Measurements from ENCODE around the gene LEKR1.
"Not testable (repeated sequence)": the region's sequence is repeated elsewhere in the genome, so short reads cannot be mapped to it uniquely, and the experiment has no call there.

LEKR1 gene

DNA sequence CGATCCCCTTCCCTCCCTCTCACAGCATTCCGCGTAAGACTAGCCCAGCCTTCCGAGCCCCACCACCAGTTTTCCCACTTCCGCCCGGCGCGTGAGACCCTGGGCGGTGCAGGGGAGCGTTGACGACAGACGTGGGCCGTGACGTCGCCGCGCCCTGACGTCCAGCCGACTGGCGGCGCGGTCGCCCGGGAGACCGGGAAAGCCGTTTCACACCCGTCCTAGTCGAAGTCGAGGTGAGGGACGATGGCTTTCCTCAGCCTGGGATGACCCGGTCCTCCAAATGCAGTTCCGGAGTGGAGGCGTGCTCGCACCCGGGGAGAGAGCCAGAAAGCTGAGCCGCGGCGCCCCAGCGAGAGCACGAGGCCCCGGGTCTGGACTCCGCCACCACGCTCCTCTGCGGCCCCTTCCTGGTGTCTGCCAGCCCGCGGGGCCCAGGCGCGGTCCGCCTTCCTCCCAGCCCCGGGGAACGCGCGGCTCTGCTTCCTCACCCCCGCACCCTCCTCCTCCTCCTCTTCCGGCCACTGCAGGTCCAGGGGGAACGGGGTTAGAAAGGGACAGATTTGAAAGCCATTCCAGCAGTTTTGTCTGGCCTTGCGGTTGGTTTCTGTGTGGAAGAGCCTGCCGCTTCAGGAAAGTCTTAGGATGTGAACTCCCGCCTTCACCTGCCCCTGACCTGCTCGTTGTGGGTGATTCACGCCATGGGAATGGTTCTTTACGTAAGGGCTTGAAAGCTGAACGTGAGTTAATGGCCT lies at the start of gene LEKR1:
Gene LEKR1, plus strand, starts transcription at position 210 of the 752 bp plus-strand sequence. CDS start 2,977 bp downstream, outside the sequence.
- DNase-seq = peak in 13 of 14 donors; percentile 46 to 81 (median 69)

DNA sequence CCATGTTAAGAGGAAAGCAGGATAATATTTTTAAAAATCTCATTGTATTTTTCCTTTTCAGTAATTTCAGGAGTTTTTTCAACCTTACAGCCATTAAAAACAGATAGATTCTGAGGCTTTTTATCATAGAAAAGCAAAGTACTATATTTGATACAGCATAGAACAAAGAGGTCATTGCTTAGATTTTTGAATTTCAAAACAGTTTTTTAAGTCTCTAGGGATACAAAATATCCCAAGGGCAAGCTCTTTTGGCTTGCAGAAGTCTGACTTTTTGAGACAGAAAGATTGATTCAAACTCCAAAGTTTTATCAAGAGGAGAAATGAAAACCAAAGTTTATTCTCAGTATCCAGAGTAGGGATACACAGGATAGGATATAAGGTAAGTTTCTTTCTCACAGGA lies 49.3 kb upstream of the LEKR1 start:
- DNase-seq = no peak

DNA sequence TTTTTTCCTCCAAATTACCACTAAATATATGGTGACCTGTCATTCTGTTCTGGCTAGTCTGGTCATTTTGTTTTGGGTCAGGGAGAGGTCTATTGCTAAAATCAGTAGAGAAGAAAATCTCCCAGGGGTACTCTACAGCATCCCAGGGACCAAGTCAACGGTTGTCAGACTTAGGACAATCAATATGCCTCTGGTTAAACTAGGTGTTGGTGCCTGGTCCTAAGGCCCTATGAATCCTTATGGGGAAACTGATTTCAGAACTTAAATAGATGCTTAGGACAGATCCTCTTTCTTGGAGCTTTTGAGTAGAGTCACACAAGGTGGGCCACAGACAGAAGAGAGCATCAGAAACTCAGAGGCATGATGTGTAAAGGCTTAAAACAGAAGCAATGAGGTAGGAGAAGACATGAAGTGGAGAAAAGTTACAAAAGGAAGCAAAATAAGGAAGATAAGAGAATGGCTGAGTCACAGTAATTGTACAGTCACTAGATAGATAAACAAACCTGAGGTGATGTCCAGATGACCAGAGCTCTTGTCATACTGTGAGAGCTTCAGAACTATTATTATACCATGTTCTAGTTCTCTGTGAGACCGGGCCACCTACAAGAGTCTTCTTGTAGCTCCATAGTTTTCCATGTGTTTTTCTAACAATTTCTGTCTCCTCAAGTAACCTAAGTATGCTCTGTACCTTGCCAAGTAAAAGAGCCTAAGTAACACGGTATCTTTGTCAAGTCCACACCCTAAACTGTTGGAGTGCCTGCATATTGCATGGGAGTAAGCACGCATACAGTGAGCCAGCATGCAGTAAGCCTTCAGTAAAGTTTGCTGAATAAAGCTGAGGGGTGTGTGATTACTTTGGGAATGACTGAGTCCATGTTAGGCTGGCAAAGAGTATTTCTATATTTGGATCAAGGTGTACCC lies 44.6 kb upstream of the LEKR1 start:
- DNase-seq = no peak

DNA sequence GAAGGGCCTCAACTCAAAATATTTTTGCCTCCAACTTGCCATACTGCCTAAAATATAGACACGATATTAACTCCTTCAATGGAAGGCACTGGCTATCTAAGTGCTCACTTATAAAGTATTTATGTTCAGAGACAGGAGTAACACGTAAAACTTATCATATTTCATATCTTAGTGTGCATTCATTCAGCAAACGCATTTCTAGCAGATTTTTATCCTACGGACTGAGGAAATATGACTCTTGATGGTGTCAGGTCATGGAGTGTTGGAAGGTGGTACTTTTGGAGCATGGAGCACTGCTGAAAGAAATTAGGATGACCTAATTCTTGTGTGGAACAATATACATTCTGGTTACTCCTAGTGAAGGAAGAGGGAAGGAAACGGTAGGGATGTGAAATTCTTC lies 43.8 kb upstream of the LEKR1 start:
- no peak for DNase-seq

DNA sequence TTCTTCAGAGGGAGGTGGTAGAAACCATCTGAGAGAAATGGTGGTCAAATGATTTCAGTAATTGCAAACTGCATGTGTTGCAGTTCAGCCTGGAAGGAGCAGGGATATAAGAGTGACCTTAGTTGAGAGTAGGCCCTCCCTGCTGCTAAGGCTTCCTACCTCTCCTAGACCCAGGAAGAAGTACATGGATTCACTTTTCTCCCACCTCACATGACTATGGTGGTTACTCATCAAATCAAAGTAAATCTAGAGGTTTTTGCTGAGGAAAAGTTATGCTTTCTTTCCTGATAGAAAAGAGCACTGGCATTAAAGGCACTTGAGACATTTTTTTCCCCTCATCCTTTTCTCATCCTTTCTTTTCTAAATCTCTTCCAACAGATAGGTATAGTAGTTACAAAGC lies 43.2 kb upstream of the LEKR1 start:
- DNase-seq = no peak

DNA sequence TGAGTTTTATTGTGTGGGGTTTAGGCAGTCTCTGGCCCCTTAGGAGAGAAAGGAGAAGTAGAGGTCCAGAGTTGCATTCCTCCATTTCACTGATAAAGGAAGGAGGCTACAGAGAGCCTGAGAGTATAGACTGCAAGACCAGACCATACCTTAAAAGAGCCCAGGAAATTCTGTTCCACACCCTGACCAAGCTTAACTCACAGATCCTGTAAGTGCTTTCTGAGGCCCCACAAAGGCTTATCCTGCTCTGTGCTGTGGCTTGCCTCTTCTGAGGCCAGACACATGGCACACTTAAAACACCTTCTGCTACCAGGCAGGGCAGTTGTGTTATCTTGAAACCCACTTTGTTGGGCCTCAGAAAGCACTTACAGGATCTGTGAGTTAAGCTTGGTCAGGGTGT lies 39.2 kb upstream of the LEKR1 start:
- DNase-seq = no peak

DNA sequence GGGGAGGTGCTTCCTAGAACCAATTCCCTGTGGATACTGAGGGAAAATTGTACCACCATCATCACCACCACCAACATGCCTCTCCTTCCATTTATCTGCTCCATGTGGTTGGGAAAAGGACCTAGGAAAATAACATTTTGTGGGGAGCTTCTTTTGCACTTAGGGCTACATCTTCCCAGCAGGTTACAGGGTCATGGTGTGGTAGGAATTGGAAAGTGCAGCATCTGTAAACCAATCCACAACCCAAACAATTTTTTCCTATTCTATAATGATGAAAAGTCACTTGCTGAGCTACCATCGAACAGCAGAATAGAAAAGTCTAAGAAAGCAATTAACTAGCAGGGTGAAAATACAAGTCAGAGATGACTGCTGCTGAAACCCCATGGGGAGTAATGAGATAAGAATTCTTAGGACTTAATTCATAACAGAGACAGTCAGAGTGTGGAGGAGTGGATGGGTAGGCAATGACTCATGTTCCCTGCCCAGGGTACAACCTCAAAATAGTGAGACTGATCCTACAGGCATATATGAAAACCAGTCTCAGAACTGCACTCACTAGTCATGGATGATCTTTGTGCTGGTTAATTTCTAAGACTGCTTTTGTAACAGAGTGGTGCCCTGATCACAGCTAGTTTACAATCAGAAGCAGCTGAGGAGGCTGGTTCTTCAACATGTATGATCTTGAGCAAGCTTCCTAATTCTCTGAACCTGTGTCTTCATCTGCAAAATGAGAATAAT lies 38.1 kb upstream of the LEKR1 start:
- DNase-seq = no peak

DNA sequence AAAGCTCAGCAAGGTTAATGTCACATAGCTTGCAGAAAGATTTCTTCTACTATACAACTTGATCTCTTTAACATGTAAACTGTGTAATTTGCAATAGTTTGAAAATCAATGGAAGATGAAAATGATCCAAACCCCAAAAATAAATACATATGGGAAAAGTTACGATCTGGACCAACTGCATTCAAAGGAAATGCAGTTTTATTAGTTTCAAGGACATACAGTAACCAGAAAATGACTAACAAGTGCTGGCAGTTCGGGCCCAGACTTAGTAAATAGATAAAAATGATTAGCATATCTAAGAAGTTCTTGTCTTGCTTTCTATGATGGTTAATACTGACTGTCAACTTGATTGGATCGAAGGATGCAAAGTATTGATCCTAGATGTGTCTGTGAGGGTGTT lies 37.3 kb upstream of the LEKR1 start:
- no peak for DNase-seq

DNA sequence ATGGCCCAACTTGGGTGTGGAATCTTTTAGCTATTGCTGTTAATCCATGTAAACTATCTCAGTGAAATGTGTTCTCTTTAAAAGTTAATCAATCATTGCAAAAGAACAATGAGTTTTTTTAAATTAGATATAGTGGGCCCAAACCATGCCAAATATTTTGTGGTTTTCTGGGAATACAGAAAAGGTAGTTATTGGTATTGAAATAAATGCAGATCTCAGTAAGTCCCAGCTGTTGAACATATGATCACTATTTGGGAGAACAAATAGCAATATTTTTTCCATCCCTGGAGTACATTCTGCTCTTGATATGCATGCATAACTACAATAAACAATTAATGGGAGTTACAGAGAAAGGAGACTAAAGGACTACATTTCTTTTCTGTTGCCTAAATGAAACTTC lies 36.0 kb upstream of the LEKR1 start:
- DNase-seq = no peak

DNA sequence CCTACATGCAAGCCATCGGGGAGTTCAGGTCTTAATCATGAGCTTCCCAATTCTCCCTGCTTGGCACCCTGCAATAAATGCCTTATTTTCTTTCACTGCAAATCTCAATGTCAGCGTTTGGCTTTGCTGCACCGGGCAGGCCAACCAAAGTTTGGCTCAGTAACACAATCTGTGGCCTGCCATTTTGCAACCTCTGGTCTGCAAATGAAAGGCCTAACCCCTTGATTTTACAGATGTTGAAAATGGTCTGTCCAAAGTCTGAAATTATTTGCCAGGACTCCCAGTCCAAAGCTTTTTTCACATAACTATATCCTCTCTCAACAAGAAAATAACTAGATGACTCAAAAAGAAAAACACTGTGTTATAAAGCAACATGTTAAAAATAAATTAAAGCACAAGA lies 34.0 kb upstream of the LEKR1 start:
- no peak for DNase-seq

DNA sequence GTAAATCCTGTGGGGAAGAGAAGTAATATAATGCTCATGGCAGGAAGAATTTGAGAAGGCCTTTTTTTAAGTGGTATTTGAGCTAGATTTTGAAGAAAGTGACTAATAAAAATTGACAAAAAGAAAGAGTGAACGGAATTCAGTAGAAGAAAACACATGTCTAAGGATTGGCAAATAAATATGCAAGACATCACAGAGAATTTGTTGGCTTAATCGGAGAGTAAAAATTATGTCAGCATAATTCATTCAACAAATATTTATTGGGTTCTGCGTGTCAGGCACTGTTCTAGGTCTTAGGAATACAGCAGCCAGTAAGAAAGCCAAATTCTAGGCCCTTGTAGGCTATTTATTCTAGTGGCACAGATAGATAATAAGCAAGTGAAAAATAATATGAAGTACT lies 33.6 kb upstream of the LEKR1 start:
- no peak for DNase-seq

DNA sequence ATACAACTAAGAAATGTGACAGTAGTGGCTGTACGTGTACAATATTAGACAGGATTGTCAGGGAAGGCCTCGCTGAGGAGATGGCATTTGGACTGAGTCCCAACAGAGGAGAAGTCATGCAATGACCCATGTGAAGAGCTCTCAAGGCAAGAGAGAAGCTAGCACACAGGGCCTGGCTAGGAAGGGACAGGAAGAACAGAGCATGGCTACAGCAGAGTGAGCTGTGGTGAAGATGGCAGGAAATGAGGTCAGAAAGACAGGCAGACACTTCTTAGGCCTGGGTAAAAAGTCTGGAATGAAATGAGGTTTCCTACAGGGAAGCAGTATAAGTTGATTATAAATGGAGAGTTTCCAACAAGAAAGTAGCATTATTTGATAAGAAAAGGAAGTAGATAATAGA lies 33.2 kb upstream of the LEKR1 start:
- no peak for DNase-seq

DNA sequence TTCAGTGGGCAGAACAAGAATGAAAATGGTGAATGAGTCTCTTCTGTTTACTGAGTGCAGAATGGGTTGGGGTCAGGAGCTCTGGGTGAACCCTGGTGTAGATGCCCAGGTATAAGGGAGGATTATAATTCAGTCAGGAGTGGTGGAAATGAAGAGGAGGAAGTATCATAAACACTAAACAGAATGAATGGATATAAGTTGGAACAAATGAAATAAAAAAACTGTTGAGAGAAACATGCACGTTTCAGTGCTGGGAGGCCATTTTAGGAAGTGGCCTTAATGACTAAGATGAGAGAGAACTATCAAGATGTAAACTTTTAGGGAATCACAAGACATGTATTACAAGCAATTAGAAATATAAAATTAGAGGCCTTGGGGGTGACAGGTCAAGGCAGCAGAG lies 32.8 kb upstream of the LEKR1 start:
- DNase-seq = no peak

DNA sequence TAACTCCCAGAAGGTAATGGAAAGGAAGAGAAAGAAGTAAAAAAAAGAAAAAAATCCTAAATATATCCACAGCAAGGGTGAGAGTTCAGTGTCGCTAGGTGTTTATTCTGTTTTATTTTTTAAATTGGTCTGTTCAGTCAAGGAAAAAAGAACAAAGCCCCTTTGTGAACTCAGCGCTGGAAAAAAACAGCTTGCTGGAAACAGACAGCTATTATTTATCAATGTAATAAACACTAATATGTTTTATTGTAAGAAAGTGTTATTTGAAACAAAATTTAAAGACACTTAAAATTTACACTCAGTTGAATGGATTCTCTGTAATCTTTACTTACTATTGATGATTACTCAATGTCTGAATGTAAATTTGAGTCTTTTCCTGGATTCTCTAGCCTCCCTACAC lies 32.3 kb upstream of the LEKR1 start:
- DNase-seq = no peak

DNA sequence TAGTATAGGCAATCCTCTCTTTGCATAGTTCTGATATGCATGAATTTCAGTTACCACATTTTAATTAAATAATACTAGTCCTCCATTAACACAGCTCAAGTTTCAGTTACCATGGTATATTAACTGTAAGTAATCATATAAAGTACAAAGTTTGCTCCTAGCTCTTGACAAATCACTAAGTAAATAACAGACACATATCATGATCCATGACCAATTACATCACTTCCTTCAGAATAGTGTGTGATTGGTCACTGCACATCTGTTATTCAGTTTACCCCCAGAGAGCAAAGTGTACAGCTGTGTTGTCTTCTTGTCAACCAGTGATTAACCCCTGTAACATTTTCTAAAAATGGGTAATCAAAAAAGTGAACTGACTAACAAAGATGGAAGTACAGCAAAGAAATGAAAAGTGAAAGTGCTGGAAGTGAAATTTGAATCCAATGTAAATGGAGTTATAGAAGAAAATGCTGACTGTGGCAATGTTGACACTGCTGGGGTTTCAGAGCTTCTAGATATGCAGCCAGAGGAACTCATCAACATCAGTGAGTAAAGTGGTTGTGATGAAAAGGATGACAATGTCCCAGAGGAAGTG lies 30.2 kb upstream of the LEKR1 start:
- DNase-seq = no peak

DNA sequence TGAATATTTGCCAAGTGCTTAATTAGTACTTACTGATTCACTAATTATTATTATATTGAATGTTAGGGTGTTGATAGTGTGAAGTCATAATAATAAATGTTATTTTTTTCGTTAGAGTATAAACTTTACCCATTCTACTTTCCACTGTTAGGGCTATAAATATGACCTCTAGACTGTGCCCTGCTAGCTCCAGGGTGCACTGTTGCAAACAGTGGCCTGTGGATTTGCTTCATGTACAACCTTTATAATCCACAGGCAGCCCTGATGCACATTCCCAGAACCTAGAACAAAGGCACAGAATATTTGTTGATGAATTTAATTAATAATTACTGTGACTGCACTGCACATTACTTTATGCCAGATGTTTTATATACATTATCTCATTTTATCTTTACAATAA lies 28.8 kb upstream of the LEKR1 start:
- DNase-seq = no peak

DNA sequence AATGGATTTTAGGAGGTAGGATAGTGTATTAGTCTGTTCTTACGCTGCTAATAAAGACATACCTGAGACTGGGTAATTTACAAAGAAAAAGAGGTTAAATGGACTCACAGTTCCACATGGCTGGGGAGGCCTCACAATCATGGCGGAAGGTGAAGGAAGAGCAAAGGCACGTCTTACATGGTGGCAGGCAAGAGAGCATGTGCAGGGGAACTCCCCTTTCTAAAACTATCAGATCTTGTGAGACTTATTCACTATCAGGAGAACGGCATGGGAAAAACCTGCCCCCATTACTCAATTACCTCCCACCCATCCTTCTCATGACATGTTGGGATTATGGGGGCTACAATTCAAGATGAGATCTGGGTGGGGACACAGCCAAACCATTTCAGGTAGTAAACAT lies 25.9 kb upstream of the LEKR1 start:
- not testable (repeated sequence) for DNase-seq

DNA sequence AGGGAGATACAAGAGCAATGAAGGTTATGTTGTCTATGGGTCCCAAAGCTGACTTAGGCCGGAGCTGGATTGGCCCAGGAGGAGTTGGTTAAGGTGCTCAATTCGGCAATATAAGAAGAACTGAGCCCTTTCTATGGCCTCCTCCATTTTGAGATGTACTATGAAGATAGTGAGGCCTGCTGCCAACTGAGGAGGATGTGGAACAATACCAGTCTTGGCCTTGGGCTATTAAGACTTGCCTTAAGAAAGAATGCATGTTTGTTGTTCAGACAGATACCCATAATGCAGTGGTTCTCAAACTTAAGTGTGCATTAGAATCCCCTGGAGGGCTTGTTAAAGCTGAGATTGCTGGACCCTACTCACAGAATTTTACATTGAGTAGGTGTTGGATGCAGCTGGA lies 24.4 kb upstream of the LEKR1 start:
- no peak for DNase-seq

DNA sequence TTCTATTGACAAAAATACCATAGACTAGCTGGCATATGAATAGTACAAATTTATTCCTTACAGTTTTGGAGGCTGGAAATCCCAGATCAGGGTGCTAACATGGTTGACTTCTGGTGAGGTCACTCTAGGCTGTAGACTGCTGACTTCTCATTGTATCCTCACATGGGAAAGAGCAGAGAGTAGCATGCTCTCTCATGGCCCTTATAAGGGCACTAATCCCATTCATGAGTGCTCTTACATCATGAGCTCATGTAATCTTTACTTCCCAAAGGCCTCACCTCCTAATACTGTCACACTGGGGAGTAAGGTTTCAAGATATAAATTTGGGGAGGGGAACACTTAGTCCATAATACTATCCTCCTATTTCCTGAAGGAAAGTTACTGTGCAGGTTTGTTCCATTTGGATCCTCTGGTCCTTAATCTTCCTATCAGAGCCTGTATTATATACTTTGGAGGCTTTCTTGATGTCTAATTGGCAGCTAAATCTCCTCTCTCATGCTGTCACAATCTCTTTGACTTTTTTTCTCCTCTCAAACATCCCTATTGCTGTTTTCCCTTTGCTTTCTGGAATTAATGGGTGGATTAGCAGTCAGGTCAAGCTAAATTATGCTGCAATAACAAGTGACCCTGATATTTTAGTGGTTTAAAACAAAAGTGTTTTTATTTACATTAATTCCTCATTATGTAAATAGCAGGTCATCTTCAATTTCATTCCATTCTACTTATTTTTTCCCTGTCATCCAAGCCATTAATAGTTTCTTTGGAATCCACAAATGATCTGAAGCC lies 23.1 kb upstream of the LEKR1 start:
- no peak for DNase-seq

DNA sequence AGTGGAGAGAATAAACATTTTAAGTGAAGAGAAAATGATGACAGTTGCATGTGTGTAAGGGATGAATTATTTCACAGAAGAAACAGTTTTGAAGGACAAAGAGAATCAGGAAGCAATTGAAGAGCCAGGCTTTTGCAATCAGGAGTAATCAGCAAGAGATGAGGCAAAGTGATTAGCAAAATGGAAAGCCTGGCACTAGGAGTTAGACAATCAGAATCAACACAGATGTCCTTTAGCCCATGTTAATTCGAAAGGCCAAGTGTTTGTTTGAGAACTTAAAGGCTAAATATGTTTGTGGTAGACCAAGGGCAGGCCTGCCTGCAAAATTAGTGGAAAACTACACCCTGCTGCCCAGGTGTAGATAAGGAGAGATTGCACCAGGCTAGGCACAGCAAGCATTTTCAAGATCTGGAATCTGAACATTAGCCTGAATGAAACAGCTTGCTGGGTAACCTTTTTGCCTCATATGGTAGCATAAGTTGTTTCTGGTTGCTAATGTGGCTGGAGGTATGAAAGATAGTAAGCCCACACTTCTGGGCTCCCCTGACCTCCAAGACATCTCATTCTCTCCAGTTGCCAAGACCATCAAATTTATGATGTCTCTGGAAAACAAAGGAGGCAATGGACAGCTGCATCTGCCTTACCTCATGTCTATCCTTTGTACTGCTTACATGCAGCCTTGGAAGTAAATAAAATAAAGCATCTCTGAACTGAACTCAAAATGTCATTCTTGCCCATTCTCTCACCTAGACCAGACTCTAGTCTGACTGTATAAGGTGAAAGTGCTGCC lies 22.0 kb upstream of the LEKR1 start:
- no peak for DNase-seq

DNA sequence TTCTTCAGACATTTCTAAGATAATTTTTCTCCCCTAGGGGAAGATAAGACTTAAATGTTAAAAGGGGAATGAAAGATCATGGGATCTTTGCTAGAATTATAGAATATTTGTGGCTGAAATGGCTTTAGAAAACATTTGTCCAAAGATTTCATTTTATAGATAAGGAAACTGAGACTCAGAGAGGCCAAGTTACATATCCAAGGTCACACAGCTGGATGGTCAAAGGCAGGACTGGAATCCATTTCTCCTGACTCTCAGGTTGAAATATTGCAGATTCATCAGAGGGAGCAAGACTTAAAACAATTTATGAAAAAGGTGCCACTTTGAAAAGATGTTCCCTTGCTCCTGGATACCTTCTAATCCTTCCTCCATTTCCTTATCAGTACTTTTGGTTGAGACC lies 19.5 kb upstream of the LEKR1 start:
- no peak for DNase-seq
